22Rv1 (cell line): Measurements from ENCODE around the gene ACTRT2.

Experiments
- H3K27ac ChIP-seq: fragments of 450-650 bp; 2 replicates; pipeline ENCODE4 v1.5.1; 2017
- CTCF ChIP-seq: fragments of 450-650 bp; IDR thresholded peaks from 2 replicates; pipeline ENCODE4 v1.5.1; 2017; ENCODE audit warnings: mild to moderate bottlenecking
- ZFX ChIP-seq: fragments of 450-650 bp; IDR thresholded peaks from 2 replicates; pipeline ENCODE4 v1.6.1; 2017; ENCODE audit warnings: antibody characterized with exemption, borderline replicate concordance

ACTRT2 gene

GRCh38 chr1:3016641-3017439 lies 4.4 kb upstream of the ACTRT2 start:
- no peak for TF ChIP-seq CTCF
- TF ChIP-seq ZFX: no peak
- H3K27ac ChIP-seq: no peak overlapping the region

- TF ChIP-seq ZFX (no peak), CTCF (no peak)
- H3K27ac ChIP-seq: no peak overlapping the region
These were observed 3.7 kb upstream of the ACTRT2 start for GRCh38 chr1:3017440-3018050.

GRCh38 chr1:3018051-3018471 lies 3.2 kb upstream of the ACTRT2 start:
- no peak overlapping the region for H3K27ac ChIP-seq
- TF ChIP-seq ZFX (no peak), CTCF (no peak)

DNA sequence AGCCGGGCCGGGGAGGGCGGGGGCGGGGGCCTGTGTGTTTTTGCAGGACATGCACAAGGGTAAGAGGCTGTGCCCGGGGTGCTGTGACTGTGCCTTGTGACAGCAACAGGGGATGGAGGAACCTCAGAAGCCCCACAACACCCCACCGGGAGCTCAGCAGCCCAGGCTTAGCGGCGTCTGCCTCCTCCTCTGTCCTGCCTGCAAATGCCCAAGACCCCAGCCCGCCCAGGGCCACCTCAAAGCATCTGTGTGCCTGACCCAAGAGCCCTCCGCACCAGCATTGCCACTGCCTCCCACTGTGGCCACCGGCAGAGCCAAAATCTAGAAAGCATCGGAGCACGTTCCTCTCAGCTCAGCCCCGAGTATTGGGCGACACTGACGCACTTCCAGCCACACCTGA lies 2.7 kb upstream of the ACTRT2 start:
- TF ChIP-seq CTCF (no peak), ZFX (no peak)
- H3K27ac ChIP-seq: no peak overlapping the region

GRCh38 chr1:3019007-3019515 lies 2.2 kb upstream of the ACTRT2 start:
- no peak overlapping the region for H3K27ac ChIP-seq
- TF ChIP-seq ZFX (no peak), CTCF (no peak)

DNA sequence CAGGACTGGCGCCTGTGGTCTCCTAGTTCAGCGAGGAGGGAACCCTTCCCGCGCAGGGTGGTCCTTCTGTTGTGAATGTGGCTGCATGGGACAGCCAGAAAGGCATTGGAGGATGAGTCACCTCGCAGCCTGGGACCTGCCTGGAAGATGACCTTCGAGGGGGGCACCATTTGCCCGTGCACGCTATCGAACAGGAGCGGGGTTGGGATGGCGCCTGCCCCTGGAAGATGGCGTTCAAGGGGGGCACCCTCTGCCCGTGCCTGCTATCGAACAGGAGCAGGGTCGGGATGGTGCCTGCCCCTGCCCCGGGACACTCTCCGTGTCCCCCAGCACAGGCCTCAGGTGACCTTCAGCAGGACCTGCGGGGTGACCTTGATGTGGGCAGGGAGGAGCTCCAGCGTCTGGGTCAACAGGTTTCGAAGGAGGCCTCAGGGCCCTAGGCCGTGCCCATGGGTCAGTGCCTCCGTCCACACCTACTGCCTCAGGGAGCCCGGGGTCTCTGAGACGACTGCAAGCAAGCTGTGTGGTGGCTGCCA lies 1.7 kb upstream of the ACTRT2 start:
- TF ChIP-seq CTCF (no peak), ZFX (no peak)
- H3K27ac ChIP-seq: no peak overlapping the region
